ENCODE data around the gene WBP11.

WBP11 gene

DNA sequence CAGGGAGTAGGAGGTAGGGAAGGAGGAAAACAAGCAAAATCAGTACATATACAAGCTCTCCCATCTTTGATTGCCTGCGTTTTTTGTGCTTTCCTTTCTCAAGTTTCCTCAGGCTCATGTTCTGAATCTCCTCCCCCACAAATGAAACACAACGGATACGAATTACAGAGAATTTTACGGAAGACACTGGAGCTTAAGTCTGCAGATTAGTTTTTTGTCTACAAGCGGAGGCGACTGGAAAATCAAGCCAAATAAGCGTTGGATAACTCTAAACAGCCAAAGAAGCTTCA is 612 bp downstream of the WBP11 start:
- H3K27ac ChIP-seq: peak overlapping the region; percentile 80
- TF ChIP-seq ZFX (IDR thresholded peaks at IDR 0.05; ENCODE audit: borderline replicate concordance): no peak
- TF ChIP-seq, protein P1, sequence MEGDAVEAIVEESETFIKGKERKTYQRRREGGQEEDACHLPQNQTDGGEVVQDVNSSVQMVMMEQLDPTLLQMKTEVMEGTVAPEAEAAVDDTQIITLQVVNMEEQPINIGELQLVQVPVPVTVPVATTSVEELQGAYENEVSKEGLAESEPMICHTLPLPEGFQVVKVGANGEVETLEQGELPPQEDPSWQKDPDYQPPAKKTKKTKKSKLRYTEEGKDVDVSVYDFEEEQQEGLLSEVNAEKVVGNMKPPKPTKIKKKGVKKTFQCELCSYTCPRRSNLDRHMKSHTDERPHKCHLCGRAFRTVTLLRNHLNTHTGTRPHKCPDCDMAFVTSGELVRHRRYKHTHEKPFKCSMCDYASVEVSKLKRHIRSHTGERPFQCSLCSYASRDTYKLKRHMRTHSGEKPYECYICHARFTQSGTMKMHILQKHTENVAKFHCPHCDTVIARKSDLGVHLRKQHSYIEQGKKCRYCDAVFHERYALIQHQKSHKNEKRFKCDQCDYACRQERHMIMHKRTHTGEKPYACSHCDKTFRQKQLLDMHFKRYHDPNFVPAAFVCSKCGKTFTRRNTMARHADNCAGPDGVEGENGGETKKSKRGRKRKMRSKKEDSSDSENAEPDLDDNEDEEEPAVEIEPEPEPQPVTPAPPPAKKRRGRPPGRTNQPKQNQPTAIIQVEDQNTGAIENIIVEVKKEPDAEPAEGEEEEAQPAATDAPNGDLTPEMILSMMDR (IDR thresholded peaks at IDR 0.05): no peak

DNA sequence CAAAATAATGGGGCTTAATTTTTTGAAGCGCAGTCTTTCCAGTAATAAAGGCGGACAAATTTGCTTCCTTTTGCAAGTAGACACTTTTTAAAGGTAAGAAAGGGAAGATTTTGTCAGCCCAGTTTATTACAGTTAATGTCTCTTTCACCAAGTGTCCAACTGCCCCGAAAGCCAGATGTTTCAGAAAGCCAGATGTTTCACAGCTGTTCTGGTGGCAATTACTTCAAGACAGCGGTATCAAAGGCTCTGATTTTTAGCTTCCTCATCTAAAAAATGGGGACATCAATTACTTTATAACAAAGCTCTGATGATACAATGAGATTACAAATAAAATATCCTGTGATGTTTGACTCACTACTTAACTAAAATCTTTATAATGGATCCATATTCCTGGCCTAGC is 1.0 kb downstream of the WBP11 start:
- TF ChIP-seq, protein P1 (IDR thresholded peaks at IDR 0.05): no peak
- no peak for TF ChIP-seq ZFX (IDR thresholded peaks at IDR 0.05; ENCODE audit: borderline replicate concordance)
- H3K27ac ChIP-seq: peak overlapping the region; percentile 80

DNA sequence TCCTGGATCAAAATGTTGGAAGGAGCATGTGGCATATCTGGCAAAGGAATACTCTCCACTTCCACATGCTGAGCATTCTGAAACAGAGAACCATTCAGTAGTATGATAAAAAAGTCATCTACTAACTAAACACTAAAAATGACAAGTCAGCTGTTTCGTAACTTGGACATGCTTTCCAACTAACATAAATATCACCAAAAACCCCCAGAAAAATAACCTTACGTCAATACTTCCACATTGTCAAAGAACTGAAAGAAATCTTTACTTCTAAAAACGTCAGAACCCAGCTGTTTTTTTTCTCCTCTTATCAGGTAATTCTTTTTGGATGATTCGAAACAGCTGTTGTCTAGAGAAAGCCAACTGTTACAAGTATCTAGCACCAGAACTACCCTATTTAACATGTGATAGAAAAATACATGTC is 8.2 kb downstream of the WBP11 start:
- no peak overlapping the region for H3K27ac ChIP-seq

DNA sequence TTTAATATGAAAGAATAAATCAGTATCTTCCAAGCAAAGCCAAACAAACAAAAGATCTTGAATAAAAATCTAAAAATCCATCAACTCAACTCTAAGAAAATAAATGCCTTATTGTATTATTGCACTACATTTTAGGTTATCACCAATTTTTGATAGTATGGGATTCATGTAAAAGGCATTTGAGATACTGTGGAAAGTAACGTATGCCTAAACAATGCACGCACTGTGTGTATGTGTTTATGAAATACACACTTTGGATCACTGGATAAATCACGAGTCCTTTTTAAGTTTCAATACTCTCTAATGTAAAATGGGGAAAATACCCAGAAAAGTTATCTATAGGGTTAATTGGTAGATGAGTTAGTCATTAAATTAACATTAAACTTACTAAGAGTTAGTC is 17.7 kb downstream of the WBP11 start:
- TF ChIP-seq ZFX (IDR thresholded peaks at IDR 0.05; ENCODE audit: borderline replicate concordance): no peak
- TF ChIP-seq, protein P1 (IDR thresholded peaks at IDR 0.05): no peak

More for the DNA sequence above, 8.2 kb downstream of the WBP11 start:
- no peak for TF ChIP-seq ZFX (IDR thresholded peaks at IDR 0.05; ENCODE audit: borderline replicate concordance)
- TF ChIP-seq, protein P1 (IDR thresholded peaks at IDR 0.05): no peak

DNA sequence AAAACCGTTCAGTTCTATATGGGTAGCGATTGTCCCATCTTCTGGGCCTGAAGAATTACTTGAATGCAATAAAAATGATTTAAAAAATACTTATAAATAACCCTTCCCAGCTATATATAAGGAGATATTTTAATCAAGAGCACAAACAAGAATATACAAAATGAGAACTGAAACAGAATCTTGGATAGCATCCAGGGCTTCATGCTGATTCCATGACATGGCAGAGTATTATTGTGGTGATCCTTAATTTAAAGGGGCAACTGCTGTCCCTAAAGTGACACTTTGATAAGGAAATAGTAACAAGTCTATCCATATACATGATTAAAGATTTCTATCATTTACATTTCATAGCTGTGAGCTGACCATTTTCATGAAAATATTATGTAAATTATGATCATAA is 18.8 kb downstream of the WBP11 start:
- TF ChIP-seq ZFX (IDR thresholded peaks at IDR 0.05; ENCODE audit: borderline replicate concordance): no peak
- TF ChIP-seq, protein P1 (IDR thresholded peaks at IDR 0.05): no peak
- no peak overlapping the region for H3K27ac ChIP-seq

More for the DNA sequence above, 17.7 kb downstream of the WBP11 start:
- no peak overlapping the region for H3K27ac ChIP-seq

DNA sequence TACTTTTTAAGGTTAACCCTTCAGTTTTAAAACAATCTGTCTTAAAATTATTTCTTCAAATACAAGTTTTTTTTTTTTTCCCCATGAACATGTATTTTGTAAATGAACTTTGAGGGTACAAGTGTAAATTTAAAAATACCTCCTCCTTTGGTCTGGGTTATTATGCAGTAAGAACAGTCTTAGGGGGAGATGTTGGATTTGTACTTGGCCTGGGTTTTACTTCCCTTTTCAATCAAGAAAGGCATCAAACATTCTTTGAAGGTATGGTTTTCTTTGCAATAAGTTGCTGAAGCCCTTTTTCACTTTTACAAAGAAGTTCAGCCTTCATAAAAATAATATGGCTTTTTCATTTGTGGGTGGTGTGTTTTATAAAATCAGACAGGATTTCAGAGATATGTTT is 20.5 kb downstream of the WBP11 start:
- no peak for TF ChIP-seq ZFX (IDR thresholded peaks at IDR 0.05; ENCODE audit: borderline replicate concordance)
- TF ChIP-seq, protein P1 (IDR thresholded peaks at IDR 0.05): no peak
- no peak overlapping the region for H3K27ac ChIP-seq

DNA sequence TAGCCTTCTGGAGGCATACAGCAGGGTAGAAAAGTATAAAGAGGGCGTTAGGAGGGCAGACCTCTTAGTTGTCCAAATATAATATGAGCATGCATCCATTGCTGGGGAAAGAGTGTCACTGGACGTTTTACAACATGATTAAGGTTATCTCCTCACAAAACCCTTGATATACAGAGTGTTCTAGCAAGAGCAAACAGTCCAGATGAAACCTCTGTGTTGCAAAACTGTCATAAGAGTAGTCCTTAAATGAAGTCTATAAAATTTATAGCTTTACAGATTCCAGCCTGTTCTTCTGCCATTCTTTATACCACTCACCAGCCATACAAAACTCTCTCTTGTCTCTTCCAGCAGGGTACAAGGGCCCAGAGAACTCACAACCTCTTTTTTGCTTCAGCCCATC is 21.7 kb downstream of the WBP11 start:
- TF ChIP-seq ZFX (IDR thresholded peaks at IDR 0.05; ENCODE audit: borderline replicate concordance): no peak
- TF ChIP-seq, protein P1 (IDR thresholded peaks at IDR 0.05): no peak
- no peak overlapping the region for H3K27ac ChIP-seq

Data from 22Rv1 (cell line).